ENCODE data around the gene PLEKHM3. TPM values are rescaled to one million over a fixed set of nuclear protein-coding genes. Genes with fewer than 3 reads are reported as not detected.

Gene PLEKHM3
- total RNA-seq, 4 donors from 2014 or later = 19.1 to 26.5 (median 24.0) TPM

DNA sequence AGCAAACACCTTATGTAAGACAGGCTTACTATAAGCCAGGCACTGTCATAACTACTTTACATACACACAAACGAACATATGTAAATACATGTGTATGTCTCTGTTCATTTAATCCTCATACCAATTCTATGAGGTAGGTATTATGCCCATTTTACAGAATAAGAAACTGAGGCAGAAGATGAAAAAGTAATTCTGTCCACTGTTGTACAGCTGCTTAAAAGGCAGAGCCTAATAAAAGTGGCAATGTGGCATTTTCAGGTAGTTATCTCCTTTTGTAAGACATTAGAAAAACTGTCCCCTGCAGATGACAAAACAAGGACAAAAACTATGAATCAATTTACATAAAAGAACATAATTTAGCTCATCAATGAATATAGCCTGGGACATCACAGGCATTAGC lies 69.9 kb downstream of the PLEKHM3 start:
- in situ Hi-C loops (cut with MboI; ENCODE audit: low pct_ligation_motif_present in 1 of 4, low pct_unique_long_range_greater_than_20kb in 1 of 4, low sequenced_read_pairs in 3 of 4) (no loop called here), intact Hi-C loops (cut with DNase I; ENCODE audit: low total_unique reads) (no loop called here)
- DNase-seq = no peak
- TF ChIP-seq POLR2A (IDR thresholded peaks at IDR 0.05) = no peak
- TF ChIP-seq POLR2AphosphoS5 (IDR thresholded peaks at IDR 0.05) = no peak
- TF ChIP-seq, protein P1, sequence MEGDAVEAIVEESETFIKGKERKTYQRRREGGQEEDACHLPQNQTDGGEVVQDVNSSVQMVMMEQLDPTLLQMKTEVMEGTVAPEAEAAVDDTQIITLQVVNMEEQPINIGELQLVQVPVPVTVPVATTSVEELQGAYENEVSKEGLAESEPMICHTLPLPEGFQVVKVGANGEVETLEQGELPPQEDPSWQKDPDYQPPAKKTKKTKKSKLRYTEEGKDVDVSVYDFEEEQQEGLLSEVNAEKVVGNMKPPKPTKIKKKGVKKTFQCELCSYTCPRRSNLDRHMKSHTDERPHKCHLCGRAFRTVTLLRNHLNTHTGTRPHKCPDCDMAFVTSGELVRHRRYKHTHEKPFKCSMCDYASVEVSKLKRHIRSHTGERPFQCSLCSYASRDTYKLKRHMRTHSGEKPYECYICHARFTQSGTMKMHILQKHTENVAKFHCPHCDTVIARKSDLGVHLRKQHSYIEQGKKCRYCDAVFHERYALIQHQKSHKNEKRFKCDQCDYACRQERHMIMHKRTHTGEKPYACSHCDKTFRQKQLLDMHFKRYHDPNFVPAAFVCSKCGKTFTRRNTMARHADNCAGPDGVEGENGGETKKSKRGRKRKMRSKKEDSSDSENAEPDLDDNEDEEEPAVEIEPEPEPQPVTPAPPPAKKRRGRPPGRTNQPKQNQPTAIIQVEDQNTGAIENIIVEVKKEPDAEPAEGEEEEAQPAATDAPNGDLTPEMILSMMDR (IDR thresholded peaks at IDR 0.05) = no peak
- no peak for TF ChIP-seq EP300 (IDR thresholded peaks at IDR 0.05; ENCODE audit: low read depth)
- Histone ChIP-seq H3K9me3 (no peaks in the 10 kb centered on the region), H3K27ac (no peak overlapping the region), H3K4me3 (no peak overlapping the region), H3K27me3 (no peaks in the 10 kb centered on the region), H3K36me3 (no peaks in the 10 kb centered on the region), H3K4me1 (no peaks in the 10 kb centered on the region)
- WGBS, 2 donors (ENCODE audit: low coverage in 1 of 2) = 0 to 39% methylated on average over 1 of the region's 1 CpG

DNA sequence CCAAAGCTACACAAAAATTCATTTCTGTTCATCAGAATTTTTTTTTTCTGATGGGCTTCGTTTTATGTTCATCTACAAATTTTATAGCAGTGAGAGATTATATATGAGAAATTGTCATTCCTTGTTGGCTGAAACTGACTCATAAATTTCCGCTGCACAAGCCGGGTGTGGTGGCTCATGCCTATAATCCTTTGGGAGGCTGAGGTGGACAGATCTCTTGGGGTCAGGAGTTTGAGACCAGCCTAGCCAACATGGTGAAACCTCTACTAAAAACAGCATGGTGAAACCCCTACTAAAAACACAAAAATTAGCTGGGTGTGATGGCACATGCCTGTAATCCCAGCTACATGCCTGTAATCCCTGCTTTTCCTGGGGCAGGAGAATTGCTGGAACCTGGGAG lies 72.0 kb downstream of the PLEKHM3 start:
- no peak overlapping the region for H3K4me3 ChIP-seq
- no peaks in the 10 kb centered on the region for H3K9me3 ChIP-seq
- intact Hi-C loops (cut with DNase I; ENCODE audit: low total_unique reads) (no loop called here), in situ Hi-C loops (cut with MboI; ENCODE audit: low pct_ligation_motif_present in 1 of 4, low pct_unique_long_range_greater_than_20kb in 1 of 4, low sequenced_read_pairs in 3 of 4) (no loop called here)
- WGBS, 2 donors (ENCODE audit: low coverage in 1 of 2) = 57 to 74% methylated on average over 3 of the region's 3 CpGs
- no peak overlapping the region for H3K27ac ChIP-seq
- no peaks in the 10 kb centered on the region for H3K27me3 ChIP-seq
- no peak for DNase-seq
- H3K36me3 ChIP-seq = no peaks in the 10 kb centered on the region
- TF ChIP-seq, protein P1 (IDR thresholded peaks at IDR 0.05) = no peak
- TF ChIP-seq POLR2AphosphoS5 (IDR thresholded peaks at IDR 0.05) (no peak), EP300 (IDR thresholded peaks at IDR 0.05; ENCODE audit: low read depth) (no peak), POLR2A (IDR thresholded peaks at IDR 0.05) (no peak)
- H3K4me1 ChIP-seq = no peaks in the 10 kb centered on the region

DNA sequence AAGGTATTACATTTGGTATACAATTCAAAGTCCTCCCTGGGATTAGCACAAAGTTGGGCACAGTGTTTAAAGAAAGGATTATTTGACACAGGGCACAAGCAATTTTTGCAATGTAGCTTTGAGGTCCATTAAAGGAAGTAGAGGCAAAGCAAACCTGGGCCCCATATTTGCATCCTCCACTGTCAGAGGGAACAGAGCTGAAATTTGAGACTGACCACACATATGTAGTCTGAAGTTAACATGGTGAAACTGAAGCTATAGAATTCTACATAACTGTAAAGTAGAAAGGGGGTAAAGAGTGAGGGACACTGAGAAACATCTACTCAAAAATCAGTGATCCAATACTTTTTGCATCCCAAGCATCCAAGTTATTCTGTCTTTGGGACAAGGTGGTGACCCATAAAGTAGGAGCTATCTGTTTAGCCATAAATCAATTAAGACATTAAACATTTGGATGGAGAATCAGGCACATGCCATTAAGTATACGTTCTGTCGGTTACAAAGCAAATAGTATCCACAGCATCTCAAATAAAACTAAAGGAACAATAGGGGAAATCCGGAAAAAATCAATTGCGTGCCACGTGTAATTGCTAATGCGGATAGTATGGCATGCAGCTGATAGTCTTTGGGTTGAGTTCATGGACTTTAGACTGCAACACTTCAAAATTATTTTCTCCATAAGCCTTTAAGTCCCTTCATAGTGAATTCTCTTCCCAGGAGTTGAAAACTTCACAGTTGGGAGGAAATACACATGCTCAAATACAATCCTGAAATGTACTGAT lies 72.6 kb downstream of the PLEKHM3 start:
- no peaks in the 10 kb centered on the region for H3K9me3 ChIP-seq
- no peak overlapping the region for H3K27ac ChIP-seq
- intact Hi-C loops (cut with DNase I; ENCODE audit: low total_unique reads) = no loop called here
- in situ Hi-C loops (cut with MboI; ENCODE audit: low pct_ligation_motif_present in 1 of 4, low pct_unique_long_range_greater_than_20kb in 1 of 4, low sequenced_read_pairs in 3 of 4) = no loop called here
- H3K27me3 ChIP-seq = no peaks in the 10 kb centered on the region
- no peak overlapping the region for H3K4me3 ChIP-seq
- H3K4me1 ChIP-seq = no peaks in the 10 kb centered on the region
- H3K36me3 ChIP-seq = no peaks in the 10 kb centered on the region
- TF ChIP-seq, protein P1 (IDR thresholded peaks at IDR 0.05) = no peak
- TF ChIP-seq POLR2A (IDR thresholded peaks at IDR 0.05) = no peak
- TF ChIP-seq EP300 (IDR thresholded peaks at IDR 0.05; ENCODE audit: low read depth) = no peak
- no peak for TF ChIP-seq POLR2AphosphoS5 (IDR thresholded peaks at IDR 0.05)
- no peak for DNase-seq
- WGBS, 2 donors (ENCODE audit: low coverage in 1 of 2) = 89 to 100% methylated on average over 2 to 6 of the region's 6 CpGs

DNA sequence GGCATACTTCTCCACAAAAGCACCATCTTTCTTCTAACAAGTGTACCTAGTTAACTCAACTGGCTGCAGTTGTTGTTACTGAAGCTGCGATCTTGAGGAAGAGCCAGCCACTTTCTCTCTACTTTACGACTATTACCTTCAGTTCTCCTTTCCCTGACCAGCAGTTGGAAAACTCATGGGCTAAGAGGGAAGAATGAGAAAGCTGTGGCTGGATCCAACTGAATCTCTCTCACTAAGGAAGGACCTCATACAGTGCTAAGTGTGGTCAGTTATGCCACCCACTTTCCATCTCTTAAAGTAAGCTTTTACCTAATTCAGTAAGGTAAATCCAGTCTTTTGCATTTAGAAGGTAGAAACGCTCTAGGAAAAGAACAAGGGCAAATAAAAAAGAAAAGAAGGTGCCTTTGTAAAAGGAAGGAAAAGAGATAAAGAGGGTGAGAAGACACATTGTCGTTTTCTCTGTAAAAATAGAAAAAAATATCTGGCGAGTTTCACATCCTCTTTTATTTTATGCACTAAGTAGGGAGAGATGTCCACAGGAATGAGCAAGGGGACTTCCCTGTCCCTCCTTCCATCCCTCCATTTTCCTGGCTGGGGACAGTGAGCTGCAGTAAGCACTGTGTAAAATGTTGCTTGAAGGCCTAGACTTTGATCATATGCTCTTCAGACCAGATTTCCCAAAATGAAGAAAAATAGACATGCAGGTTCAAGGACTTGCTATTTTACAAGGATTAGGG lies 73.4 kb downstream of the PLEKHM3 start:
- H3K4me3 ChIP-seq = no peak overlapping the region
- in situ Hi-C loops (cut with MboI; ENCODE audit: low pct_ligation_motif_present in 1 of 4, low pct_unique_long_range_greater_than_20kb in 1 of 4, low sequenced_read_pairs in 3 of 4) (no loop called here), intact Hi-C loops (cut with DNase I; ENCODE audit: low total_unique reads) (no loop called here)
- no peak overlapping the region for H3K27ac ChIP-seq
- no peaks in the 10 kb centered on the region for H3K27me3 ChIP-seq
- H3K36me3 ChIP-seq = no peaks in the 10 kb centered on the region
- 73 to 81% methylated on average over 3 to 5 of the region's 5 CpGs for WGBS, 2 donors (ENCODE audit: low coverage in 1 of 2)
- no peaks in the 10 kb centered on the region for H3K9me3 ChIP-seq
- H3K4me1 ChIP-seq = no peaks in the 10 kb centered on the region
- no peak for DNase-seq
- TF ChIP-seq, protein P1 (IDR thresholded peaks at IDR 0.05) = no peak
- TF ChIP-seq EP300 (IDR thresholded peaks at IDR 0.05; ENCODE audit: low read depth) (no peak), POLR2A (IDR thresholded peaks at IDR 0.05) (no peak), POLR2AphosphoS5 (IDR thresholded peaks at IDR 0.05) (no peak)

Measured in transverse colon (tissue), 4 donors.